ENCODE results near the gene GMDS. TPM values are rescaled to one million over a fixed set of nuclear protein-coding genes. Genes with fewer than 3 reads are reported as not detected.

Gene GMDS
- total and polyA plus RNA-seq, 2 experiments from 2014 or later, result 3.0 to 12.6 TPM

GRCh38 chr6:1904898-1905297, 340.5 kb downstream of the GMDS start:
- H3F3A ChIP-seq (ENCODE audit: insufficient read depth), result no peaks in the 10 kb centered on the region
- H3K27ac ChIP-seq, result no peak overlapping the region
- no peak overlapping the region for H3K4me3 ChIP-seq
- H2AFZ ChIP-seq, result no peak overlapping the region
- in situ Hi-C loops (cut with MboI), result no loop called here
- H3K36me3 ChIP-seq (ENCODE audit: low read depth), result no peaks in the 10 kb centered on the region
- no peak overlapping the region for H3K9ac ChIP-seq
- no peaks in the 10 kb centered on the region for H3K79me2 ChIP-seq (ENCODE audit: insufficient read depth)
- no peak for DNase-seq
- H3K4me1 ChIP-seq (ENCODE audit: insufficient read depth), result no peaks in the 10 kb centered on the region
- no peak overlapping the region for H3K4me2 ChIP-seq (ENCODE audit: unreplicated experiment)
- no peaks in the 10 kb centered on the region for H3K27me3 ChIP-seq (replicated peaks; ENCODE audit: insufficient read depth)
- no peaks in the 10 kb centered on the region for H3K9me2 ChIP-seq (ENCODE audit: insufficient read depth)
- TF ChIP-seq EZH2phosphoT487 (IDR thresholded peaks at IDR 0.05; ENCODE audit: insufficient read depth, low read depth), result no peak
- 95 to 97% methylated on average over 6 of the region's 6 CpGs for WGBS, 2 experiments (ENCODE audit: low coverage in 1 of 2, low lambda C conversion rate in 2 of 2, missing lambda C conversion rate in 2 of 2)
- H3K9me3 ChIP-seq (ENCODE audit: low read depth), result no peaks in the 10 kb centered on the region
- H4K20me1 ChIP-seq (ENCODE audit: insufficient read depth), result no peaks in the 10 kb centered on the region

- no peaks in the 10 kb centered on the region for H3K79me2 ChIP-seq (ENCODE audit: insufficient read depth)
- DNase-seq, result no peak
- no peaks in the 10 kb centered on the region for H3K9me3 ChIP-seq (ENCODE audit: low read depth)
- H2AFZ ChIP-seq, result no peak overlapping the region
- H3K4me1 ChIP-seq (ENCODE audit: insufficient read depth), result no peaks in the 10 kb centered on the region
- H3K27ac ChIP-seq, result no peak overlapping the region
- H4K20me1 ChIP-seq (ENCODE audit: insufficient read depth), result no peaks in the 10 kb centered on the region
- no peaks in the 10 kb centered on the region for H3K36me3 ChIP-seq (ENCODE audit: low read depth)
- no peak overlapping the region for H3K4me2 ChIP-seq (ENCODE audit: unreplicated experiment)
- no peak overlapping the region for H3K9ac ChIP-seq
- no peaks in the 10 kb centered on the region for H3K9me2 ChIP-seq (ENCODE audit: insufficient read depth)
- no peak overlapping the region for H3K4me3 ChIP-seq
- H3F3A ChIP-seq (ENCODE audit: insufficient read depth), result no peaks in the 10 kb centered on the region
- no peaks in the 10 kb centered on the region for H3K27me3 ChIP-seq (replicated peaks; ENCODE audit: insufficient read depth)
- 77 to 80% methylated on average over 9 of the region's 9 CpGs for WGBS, 2 experiments (ENCODE audit: low coverage in 1 of 2, low lambda C conversion rate in 2 of 2, missing lambda C conversion rate in 2 of 2)
- no peak for TF ChIP-seq EZH2 (IDR thresholded peaks at IDR 0.05; ENCODE audit: insufficient read depth, poor library complexity, severe bottlenecking)
- no peak for TF ChIP-seq EZH2phosphoT487 (IDR thresholded peaks at IDR 0.05; ENCODE audit: insufficient read depth, low read depth)
- in situ Hi-C loops (cut with MboI), result no loop called here
Measured at GRCh38 chr6:1904466-1904799, 341.0 kb downstream of the GMDS start.

- Histone ChIP-seq H3K36me3 (ENCODE audit: low read depth) (no peaks in the 10 kb centered on the region), H3K4me2 (ENCODE audit: unreplicated experiment) (no peak overlapping the region), H3K9ac (no peak overlapping the region), H3K9me2 (ENCODE audit: insufficient read depth) (no peaks in the 10 kb centered on the region), H3K79me2 (ENCODE audit: insufficient read depth) (no peaks in the 10 kb centered on the region), H3K4me1 (ENCODE audit: insufficient read depth) (no peaks in the 10 kb centered on the region), H3K4me3 (no peak overlapping the region), H3K27me3 (replicated peaks; ENCODE audit: insufficient read depth) (no peaks in the 10 kb centered on the region), H4K20me1 (ENCODE audit: insufficient read depth) (no peaks in the 10 kb centered on the region), H3K9me3 (ENCODE audit: low read depth) (no peaks in the 10 kb centered on the region), H2AFZ (no peak overlapping the region), H3F3A (ENCODE audit: insufficient read depth) (no peaks in the 10 kb centered on the region), H3K27ac (no peak overlapping the region)
- no peak for DNase-seq
- in situ Hi-C loops (cut with MboI), result no loop called here
- TF ChIP-seq EZH2 (IDR thresholded peaks at IDR 0.05; ENCODE audit: insufficient read depth, poor library complexity, severe bottlenecking) (no peak), EZH2phosphoT487 (IDR thresholded peaks at IDR 0.05; ENCODE audit: insufficient read depth, low read depth) (no peak)
- 64 to 65% methylated on average over 9 of the region's 9 CpGs for WGBS, 2 experiments (ENCODE audit: low coverage in 1 of 2, low lambda C conversion rate in 2 of 2, missing lambda C conversion rate in 2 of 2)
Measured at GRCh38 chr6:1903780-1904465, 341.5 kb downstream of the GMDS start.

DNA sequence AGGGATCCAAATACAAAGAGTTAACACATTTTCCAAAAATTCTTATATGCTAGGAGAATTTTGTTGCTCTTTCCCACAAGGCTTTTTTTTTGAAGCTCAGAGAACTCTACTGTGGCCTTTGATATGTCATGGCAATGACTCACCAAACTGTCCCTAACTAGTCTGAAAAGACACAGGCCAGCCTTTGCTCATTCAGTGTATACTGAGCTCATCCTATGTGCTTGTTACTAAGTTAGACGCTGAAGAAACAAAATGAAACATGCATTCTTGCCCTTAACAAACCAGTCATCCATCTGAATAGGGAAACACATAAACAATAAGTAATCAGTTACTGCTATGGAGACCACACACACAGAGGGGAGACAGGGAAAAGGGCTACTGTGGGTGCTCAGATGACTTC, 343.8 kb downstream of the GMDS start:
- Histone ChIP-seq H2AFZ (no peak overlapping the region), H3K36me3 (ENCODE audit: low read depth) (no peaks in the 10 kb centered on the region), H3F3A (ENCODE audit: insufficient read depth) (no peaks in the 10 kb centered on the region), H3K4me3 (no peak overlapping the region), H3K9me2 (ENCODE audit: insufficient read depth) (no peaks in the 10 kb centered on the region), H3K9me3 (ENCODE audit: low read depth) (no peaks in the 10 kb centered on the region), H3K4me1 (ENCODE audit: insufficient read depth) (no peaks in the 10 kb centered on the region), H3K79me2 (ENCODE audit: insufficient read depth) (no peaks in the 10 kb centered on the region), H4K20me1 (ENCODE audit: insufficient read depth) (no peaks in the 10 kb centered on the region), H3K27me3 (replicated peaks; ENCODE audit: insufficient read depth) (no peaks in the 10 kb centered on the region), H3K4me2 (ENCODE audit: unreplicated experiment) (no peak overlapping the region), H3K27ac (no peak overlapping the region), H3K9ac (no peak overlapping the region)
- TF ChIP-seq EZH2 (IDR thresholded peaks at IDR 0.05; ENCODE audit: insufficient read depth, poor library complexity, severe bottlenecking), result no peak
- TF ChIP-seq EZH2phosphoT487 (IDR thresholded peaks at IDR 0.05; ENCODE audit: insufficient read depth, low read depth), result no peak
- 45 to 67% methylated on average over 1 of the region's 1 CpG for WGBS, 2 experiments (ENCODE audit: low coverage in 1 of 2, low lambda C conversion rate in 2 of 2, missing lambda C conversion rate in 2 of 2)
- DNase-seq, result peak; percentile 73
- in situ Hi-C loops (cut with MboI), result no loop called here

DNA sequence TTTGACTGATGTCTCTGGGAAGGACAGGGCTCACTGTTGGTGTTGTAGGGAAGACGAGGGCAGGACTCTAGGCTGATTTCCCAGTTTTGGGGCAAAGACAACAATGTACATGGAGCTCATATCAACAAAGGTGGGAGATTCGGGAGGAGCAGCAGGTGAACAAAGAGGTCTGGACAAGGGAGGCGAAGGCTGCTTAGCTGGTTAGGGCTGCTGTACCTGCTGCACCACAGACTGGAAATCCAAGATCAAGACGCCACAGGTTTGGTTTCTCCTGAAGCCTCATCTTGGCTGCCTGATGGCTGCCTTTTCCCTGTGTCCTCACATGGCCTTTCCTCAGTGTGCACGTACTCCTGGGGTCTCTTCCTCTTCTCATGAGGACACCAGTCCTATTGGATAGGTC, 348.5 kb downstream of the GMDS start:
- H2AFZ ChIP-seq, result no peak overlapping the region
- no peak for DNase-seq
- H3K27me3 ChIP-seq (replicated peaks; ENCODE audit: insufficient read depth), result no peaks in the 10 kb centered on the region
- no peak overlapping the region for H3K9ac ChIP-seq
- no peaks in the 10 kb centered on the region for H3F3A ChIP-seq (ENCODE audit: insufficient read depth)
- in situ Hi-C loops (cut with MboI), result no loop called here
- H3K4me2 ChIP-seq (ENCODE audit: unreplicated experiment), result no peak overlapping the region
- no peak overlapping the region for H3K27ac ChIP-seq
- no peak overlapping the region for H3K4me3 ChIP-seq
- H3K9me2 ChIP-seq (ENCODE audit: insufficient read depth), result no peaks in the 10 kb centered on the region
- no peaks in the 10 kb centered on the region for H3K79me2 ChIP-seq (ENCODE audit: insufficient read depth)
- H3K9me3 ChIP-seq (ENCODE audit: low read depth), result no peaks in the 10 kb centered on the region
- H3K4me1 ChIP-seq (ENCODE audit: insufficient read depth), result no peaks in the 10 kb centered on the region
- 89% methylated on average over 5 of the region's 5 CpGs for WGBS, 2 experiments (ENCODE audit: low coverage in 1 of 2, low lambda C conversion rate in 2 of 2, missing lambda C conversion rate in 2 of 2)
- TF ChIP-seq EZH2phosphoT487 (IDR thresholded peaks at IDR 0.05; ENCODE audit: insufficient read depth, low read depth), result no peak
- TF ChIP-seq EZH2 (IDR thresholded peaks at IDR 0.05; ENCODE audit: insufficient read depth, poor library complexity, severe bottlenecking), result no peak
- no peaks in the 10 kb centered on the region for H4K20me1 ChIP-seq (ENCODE audit: insufficient read depth)
- H3K36me3 ChIP-seq (ENCODE audit: low read depth), result no peaks in the 10 kb centered on the region
